Stimulated activated CD4-positive, alpha-beta T cell treated with anti-CD3 and anti-CD28 coated beads, Interleukin-2, amount 100 ng/mL, for 24 hours (primary cell): Measurements from ENCODE around the gene ATP8B3.
"Not testable (repeated sequence)": the region's sequence is repeated elsewhere in the genome, so short reads cannot be mapped to it uniquely, and the experiment has no call there.

Experiments used
- DNase-seq, 2 donors: peaks; one replicate each; pipeline ENCODE4 v3.0.0-alpha.2; 2020

ATP8B3 gene

GRCh38 chr19:1768918-1769644 is 43.0 kb downstream of the ATP8B3 start:
- DNase-seq, result no peak

GRCh38 chr19:1768248-1768647 is 43.8 kb downstream of the ATP8B3 start:
- no peak for DNase-seq

GRCh38 chr19:1767464-1767933 is 44.6 kb downstream of the ATP8B3 start:
- DNase-seq, result peak; percentile 71 to 75

- no peak for DNase-seq
Observed at GRCh38 chr19:1766800-1767352, 45.2 kb downstream of the ATP8B3 start.

- no peak for DNase-seq
Observed at GRCh38 chr19:1765904-1766799, 45.9 kb downstream of the ATP8B3 start.

DNA sequence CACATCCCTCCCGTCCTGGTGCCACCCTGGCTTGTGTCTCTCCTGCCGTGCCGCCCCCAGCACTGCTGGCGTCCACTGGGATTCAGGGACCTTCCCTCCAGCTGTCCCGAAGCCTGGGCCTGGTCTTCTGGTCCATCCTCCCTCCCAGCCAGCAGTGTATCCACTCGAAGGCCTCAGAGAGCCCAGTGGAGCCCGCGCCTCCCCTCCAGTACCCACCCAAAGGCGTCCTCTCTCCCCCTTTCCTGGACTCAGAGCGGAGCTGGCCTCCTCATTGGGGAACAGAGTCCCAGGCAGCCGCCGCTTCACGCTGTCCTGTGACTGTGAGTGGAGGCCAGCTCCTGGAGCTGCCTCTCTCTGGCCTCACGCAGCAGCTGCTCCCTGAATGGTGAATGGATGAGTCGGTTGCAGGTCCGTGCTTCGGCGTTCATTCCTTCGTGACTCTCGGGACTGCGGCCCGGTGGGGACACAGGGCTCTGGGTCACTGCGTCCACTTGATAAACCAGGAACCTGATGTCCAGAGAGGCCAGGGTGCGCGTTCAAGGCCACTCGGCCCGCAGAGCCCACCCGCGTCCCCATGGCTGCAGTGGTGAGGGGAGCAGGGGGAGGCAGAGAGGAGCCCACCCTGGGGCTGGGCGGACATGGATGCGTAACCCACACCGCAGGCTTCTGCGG is 46.7 kb downstream of the ATP8B3 start:
- no peak for DNase-seq

GRCh38 chr19:1764729-1765128 is 47.3 kb downstream of the ATP8B3 start:
- DNase-seq, result no peak

GRCh38 chr19:1763648-1764639 is 48.1 kb downstream of the ATP8B3 start:
- no peak for DNase-seq

- no peak for DNase-seq
Observed at GRCh38 chr19:1762243-1763117, 49.6 kb downstream of the ATP8B3 start.

DNA sequence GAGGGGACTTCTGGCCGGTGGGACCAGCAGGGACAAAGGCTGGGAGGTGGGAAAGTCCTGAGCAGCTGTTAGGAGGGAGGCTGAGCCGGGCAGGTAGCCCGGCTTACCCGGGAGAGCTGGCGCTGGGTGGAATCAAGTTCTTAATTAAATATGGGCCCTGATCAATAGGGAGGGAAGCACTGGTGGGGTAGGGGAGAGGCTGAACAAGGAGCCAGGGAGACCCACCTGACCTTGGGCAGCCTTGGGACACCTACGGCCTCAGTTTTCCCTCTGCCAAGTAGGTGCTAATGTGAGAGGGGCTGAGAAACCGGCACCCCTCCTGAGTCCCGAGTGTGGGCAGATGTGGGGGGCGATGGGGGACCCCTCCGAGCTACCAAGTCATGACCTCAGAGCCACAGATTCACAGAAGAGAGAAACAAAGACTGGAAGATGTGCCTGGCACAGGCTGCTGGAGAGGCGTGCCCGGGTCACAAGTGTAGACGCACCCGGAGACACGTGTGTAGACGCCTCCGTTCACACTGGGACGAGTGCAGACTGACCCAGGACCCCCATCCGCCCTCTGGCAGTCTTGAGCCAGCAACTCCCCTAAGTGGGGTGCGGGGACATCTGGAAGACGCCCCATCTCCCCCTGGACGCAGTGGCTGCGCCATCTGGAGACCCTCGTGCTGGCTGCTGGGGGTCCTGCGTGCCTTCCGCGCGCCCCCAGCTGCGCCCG is 50.4 kb downstream of the ATP8B3 start:
- DNase-seq, result no peak

- DNase-seq, result not testable (repeated sequence)
Observed at GRCh38 chr19:1760786-1761527, 51.1 kb downstream of the ATP8B3 start.

DNA sequence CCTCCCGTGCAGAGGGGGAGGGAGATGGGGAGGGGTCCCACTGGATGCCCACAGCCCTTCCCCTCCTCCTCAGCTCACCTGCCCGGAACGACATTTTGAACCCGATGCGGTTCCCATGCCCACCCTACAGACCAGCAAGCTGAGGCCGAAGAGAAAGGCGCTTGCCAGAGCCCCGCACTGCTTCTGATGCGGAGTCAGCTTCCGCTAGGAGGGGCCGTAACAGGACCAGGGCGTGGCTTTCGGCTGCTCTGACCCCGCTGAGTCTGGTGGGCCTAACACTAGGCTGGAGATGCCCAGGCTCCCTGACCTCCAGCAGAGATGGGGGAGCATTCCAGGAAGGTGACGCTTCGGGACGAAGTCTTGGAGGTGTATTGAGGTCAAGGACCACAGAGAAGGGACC is 52.1 kb downstream of the ATP8B3 start:
- no peak for DNase-seq

- DNase-seq, result no peak
Observed at GRCh38 chr19:1758959-1759903, 52.8 kb downstream of the ATP8B3 start.

DNA sequence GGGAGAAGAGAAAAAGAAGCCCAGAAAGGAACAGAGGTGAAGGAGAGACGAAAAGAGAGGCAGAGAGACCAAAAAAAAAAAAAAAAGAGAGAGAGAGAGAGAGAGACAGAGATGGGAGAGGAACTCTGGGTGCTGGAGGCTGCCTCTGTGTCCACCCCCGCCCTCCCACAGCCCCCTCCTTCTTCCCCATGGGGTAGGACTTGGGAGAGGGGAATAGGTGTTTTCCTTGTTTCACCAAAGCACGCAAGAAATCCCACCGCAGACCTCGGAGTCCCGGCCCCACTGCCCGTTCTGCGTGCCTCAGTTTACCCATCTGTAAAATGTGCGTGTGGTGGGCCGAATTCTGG is 53.9 kb downstream of the ATP8B3 start:
- DNase-seq, result no peak

DNA sequence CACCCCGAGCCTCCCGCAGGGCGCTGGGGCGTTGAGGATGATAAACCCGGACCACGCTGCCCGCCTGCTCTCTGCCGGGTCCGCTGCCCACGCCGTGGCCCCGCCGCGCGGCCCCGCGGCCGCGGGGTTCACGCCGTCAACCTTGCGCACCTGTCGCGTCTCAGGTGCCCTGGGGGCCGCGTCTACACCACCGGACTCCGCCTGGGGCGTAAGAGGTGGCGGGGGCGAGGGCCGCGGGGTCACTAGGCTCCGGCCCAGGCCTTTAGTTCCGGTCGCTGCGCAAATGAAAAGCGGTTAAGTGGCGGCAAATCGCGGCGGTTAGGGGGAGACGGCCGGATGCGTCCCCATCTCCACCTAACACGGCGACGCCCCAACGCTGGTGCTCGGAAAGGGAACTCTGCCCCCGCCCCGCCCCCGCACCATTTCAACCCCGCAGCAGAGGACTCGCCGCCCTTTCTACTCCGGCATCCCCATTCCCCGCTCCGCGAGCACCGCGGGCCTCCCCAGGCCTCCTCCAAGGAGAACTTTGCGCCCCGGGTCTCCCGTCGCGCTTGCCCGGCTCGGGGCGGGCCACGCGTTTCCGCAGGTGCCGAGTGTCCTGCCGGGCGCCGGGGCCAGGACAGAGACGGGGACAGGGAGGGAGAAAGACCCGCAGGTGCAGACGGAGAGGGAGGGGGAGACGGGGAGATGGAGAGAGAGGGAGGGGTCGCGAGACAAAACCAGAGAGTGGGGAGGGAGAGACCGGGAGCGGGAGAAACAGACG is 54.4 kb downstream of the ATP8B3 start:
- no peak for DNase-seq

DNA sequence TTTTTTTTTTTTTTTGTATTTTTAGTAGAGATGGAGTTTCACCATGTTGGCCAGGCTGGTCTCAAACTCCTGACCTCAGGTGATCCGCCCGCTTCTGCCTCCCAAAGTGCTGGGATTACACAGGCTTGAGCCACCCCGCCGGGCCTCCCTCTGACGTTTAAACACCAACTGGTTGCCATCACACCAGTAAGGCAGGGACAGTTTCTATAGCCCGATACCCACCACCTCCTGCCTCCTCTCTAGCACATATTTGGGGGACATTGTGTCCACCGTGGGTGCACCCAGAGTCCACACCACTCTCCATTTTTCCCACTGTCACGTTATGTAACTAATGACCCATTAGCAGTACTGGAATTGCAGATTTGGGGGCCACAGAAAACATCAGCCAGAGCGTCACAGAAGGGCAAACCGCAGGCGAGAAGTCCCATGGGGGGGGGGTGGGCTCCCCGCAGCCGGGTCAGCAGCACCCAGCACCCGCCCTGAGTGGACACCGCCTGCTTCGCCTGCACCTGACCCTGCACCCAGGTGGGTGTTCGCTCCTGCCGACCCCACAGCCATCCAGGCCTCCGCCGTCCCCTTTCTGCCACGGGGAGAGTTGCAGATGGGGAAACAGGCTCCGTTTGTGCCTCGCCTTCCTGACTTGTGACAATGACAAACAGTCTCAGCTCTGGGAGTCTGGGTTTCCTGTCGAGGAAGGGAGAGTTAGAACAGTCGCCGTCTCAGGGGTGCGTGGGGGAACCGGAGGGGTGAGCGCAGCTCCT is 55.2 kb downstream of the ATP8B3 start:
- DNase-seq, result no peak

DNA sequence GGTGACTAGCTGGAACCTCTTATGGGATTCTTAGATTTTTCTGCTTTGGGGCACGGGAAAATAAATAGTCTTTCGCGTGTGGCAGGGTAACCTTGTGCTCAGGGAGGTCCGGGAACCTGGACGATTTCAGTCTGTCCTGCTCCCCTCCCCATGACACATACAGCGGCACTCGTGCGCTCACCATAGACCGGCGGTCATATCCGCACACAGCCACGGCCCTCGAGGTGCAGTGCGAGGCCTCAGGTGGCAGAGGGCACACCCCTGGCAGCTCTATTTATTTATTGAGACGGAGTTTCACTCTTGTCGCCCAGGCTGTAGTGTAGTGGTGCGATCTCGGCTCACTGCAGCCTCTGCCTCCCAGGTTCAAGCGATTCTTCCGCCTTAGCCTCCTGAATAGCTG is 55.8 kb downstream of the ATP8B3 start:
- DNase-seq, result no peak
